ENCODE results near the gene KLF13.

Gene KLF13

GRCh38 chr15:31300208-31300661 is 26.4 kb upstream of the KLF13 start:
- DNase-seq (ENCODE audit: low read depth in 2 of 2), result no peak

DNA sequence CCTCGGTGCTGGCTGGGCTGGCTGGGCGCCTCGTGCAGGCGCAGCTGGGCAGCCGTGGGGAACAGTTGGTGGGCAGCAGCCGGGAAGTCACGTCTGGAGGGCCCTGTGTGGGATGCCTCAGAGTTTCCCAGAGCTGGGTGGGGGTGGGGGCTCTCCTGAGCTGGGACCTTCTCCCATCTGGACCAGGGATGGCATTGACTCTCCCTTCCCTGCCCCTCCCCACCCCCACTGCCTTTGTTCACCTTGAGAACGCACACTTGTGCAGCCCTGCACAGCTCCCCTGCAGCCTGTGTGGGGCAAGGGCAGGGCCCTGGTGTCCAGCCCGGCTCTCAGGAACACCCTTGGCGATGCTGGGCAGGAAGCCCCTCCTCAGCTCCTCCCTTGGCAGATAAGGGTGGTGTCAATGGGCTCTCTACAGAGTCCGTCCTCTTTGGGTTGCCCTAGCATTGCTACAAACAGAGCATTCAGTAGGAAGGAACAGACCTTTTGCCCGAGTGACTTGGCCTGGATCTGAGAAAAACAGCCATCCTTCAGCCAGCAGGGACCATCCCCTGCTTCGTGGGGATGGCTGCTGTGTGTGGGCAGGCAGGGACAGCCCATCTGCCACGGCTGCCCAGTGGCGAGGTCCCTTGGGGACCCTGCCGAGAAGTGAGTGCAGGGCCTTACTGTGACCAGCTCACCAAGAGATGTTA is 25.5 kb upstream of the KLF13 start:
- DNase-seq (ENCODE audit: low read depth in 2 of 2), result no peak

DNA sequence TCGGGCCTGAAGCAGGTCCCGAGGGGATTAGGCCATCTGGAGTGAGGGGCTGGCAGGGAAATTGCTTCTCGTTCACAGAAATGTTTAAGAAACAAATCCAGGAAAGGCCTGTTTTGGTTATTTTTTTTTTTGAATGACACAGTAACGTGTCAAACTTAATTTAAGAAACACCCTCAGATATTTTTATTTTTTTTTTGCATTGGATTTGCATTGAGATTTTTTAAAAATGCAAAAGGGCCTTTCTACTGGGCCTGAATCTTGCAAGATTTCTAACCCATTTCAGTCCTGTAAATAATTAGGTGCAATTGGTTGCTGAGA is 25.0 kb upstream of the KLF13 start:
- DNase-seq (ENCODE audit: low read depth in 2 of 2), result no peak

DNA sequence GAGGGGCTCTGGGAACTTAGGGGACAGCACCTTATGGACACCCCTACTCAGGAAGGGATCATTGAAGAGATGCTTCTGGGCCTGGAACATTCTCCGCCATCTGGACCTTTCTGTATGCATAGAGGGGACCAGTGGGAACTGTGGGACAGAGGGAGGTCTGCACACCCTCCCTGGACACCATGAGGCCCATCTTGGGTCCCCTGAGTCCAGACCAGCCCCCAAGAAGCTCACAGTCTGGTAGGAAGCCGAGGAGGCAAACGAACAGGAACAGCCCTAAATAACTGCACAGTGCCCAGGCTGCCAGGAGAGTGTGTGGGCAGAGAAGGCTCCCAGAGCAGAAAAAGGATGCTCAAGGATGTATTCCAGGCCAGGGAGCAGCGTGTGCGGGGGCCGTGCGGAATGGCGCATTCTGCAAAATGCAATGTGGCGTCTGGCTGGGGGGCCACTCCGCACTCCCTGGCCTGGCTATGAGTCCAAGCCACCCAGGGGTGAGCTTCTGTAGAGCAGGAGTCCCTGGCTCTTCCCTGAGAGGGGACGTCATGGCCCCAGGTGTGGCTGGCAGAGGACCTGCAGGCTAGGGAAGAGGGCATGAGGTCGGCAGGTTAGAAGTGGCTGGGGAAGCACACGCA is 24.5 kb upstream of the KLF13 start:
- DNase-seq (ENCODE audit: low read depth in 2 of 2), result no peak

- no peak for DNase-seq (ENCODE audit: low read depth in 2 of 2)
Measured at GRCh38 chr15:31302778-31303725, 23.6 kb upstream of the KLF13 start.

- DNase-seq (ENCODE audit: low read depth in 2 of 2), result no peak
Measured at GRCh38 chr15:31303726-31304648, 22.6 kb upstream of the KLF13 start.

GRCh38 chr15:31304751-31305365 is 21.8 kb upstream of the KLF13 start:
- no peak for DNase-seq (ENCODE audit: low read depth in 2 of 2)

GRCh38 chr15:31305375-31305774 is 21.3 kb upstream of the KLF13 start:
- no peak for DNase-seq (ENCODE audit: low read depth in 2 of 2)

DNA sequence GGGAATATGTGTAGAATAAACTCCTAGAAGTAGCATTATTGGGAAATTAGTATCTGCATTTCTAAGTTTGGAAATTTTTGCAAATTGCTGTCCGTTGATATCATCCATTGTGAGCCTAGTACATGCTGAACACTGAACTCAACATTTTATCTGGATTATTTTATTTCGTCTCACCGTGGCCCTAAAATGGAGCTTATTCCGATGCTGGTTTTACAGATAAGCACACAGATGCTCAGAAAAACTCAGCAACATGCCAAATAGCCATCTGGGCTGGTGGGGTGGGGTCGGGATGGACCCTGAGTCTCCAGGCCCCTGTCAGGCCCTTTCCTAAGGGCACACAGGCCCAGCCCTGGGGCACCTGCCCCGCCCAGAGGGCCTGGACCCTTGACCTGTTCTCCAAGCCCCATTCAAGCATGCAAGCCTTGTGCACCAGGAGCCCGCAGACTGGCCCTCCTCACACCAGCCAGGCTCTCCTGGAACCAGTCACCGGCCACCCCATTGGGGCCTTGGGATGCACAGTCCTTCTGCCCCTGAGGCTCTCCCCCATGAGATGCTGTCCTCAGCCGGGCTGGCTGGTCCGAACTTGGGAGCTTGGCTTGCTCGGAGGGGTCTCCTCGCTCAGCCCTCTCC is 20.7 kb upstream of the KLF13 start:
- DNase-seq (ENCODE audit: low read depth in 2 of 2), result no peak

GRCh38 chr15:31306426-31307269 is 20.0 kb upstream of the KLF13 start:
- DNase-seq (ENCODE audit: low read depth in 2 of 2), result no peak

- no peak for DNase-seq (ENCODE audit: low read depth in 2 of 2)
Measured at GRCh38 chr15:31307270-31308184, 19.1 kb upstream of the KLF13 start.

GRCh38 chr15:31308185-31308639 is 18.4 kb upstream of the KLF13 start:
- no peak for DNase-seq (ENCODE audit: low read depth in 2 of 2)

DNA sequence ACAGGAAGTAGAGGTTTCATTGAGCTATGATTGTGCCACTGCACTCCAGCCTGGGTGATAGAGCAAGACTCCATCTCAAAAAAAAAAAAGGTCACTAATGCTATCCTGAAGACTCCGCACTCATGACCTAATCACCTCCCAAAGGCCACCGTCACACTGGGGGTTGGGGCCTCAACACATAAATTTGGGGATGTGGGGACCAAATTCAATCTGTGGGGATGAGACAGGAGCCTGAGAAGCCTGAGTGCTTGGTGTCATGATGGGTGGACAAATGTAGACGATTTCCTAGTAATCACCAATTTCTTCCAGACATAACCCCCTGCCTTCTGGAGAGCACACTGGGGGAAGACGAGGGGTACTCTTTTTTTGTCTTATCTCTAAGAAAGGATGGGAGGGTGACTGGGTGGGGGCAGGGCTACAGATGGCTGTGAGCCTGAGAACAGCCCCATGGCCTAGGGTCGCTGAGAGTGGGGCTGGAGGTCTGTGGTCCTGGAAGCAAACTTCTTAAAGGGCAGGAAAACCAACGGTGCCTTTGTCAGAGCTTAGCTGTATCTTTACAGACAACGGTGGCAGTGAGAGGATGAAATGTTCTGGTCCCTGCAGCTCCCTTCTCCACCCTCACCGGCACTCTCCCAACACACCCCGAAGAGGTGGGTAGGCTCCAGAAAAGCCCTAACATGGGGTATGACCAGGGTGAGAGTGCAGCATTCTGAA is 16.6 kb upstream of the KLF13 start:
- no peak for DNase-seq (ENCODE audit: low read depth in 2 of 2)

DNA sequence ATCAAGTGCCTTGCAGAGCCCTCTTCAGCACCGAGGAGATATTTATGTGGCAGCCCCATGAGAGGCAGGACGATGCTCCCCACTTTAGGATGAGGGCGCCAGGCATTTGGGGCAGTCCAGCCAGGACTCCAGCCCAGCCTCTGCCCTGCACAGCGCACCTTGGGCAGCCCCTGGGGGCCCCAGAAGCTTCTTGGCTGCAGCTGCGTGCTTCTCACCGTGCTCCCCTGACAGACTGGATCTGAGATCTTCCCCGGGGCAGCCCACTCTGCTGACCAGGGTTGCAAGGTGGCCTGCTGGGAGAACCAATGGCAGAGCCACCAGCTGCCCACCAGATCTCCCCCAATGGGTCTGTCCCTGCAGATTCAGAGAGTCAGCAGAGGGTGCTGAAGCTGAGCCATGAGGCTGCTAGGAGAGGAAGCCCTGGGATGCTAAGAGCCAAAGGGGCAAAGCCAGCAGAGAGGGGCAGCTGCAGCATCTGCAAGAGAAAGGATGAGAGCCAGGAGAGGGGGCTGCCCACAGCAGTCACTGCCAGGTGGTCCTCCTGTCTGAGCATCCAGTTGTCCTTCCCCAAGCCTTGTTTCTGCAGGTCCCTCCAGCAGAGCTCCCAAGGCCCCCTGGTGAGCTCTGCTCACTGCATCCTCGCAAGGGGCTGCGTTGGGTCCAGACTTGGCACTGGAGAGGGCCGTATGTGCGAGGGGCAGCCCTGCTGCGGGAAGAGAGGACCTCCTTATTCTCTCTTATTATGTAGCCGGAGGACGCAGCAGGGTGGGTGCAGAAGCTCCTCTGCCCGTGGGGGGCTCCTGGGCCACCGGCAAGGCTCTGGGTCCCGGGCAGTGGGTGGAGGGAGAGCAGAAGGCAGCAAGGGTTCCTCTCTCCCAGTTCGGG is 14.7 kb upstream of the KLF13 start:
- no peak for DNase-seq (ENCODE audit: low read depth in 2 of 2)

DNA sequence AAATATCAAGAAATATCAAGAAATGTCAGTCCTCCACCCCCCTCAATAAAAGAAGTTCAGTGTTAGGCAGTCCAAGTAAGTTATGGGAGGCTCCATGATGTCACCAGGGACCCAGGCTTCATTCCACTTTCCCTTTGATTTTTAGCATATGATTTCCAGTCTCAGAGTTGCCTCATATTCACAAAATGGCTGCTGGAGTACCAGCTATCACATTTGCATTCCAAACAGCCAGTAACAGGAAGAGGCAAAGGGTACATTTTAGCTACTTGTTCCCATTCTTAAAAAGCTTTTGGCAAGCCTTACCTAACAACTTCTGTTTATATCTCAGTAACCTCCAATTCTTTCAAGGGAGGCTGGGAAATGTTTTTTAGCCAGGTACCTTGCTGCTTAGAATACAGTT is 13.4 kb upstream of the KLF13 start:
- DNase-seq (ENCODE audit: low read depth in 2 of 2), result no peak

GRCh38 chr15:31314380-31314779 is 12.3 kb upstream of the KLF13 start:
- DNase-seq (ENCODE audit: low read depth in 2 of 2), result no peak
